Measurements from ENCODE around the gene FRMD1.

DNA sequence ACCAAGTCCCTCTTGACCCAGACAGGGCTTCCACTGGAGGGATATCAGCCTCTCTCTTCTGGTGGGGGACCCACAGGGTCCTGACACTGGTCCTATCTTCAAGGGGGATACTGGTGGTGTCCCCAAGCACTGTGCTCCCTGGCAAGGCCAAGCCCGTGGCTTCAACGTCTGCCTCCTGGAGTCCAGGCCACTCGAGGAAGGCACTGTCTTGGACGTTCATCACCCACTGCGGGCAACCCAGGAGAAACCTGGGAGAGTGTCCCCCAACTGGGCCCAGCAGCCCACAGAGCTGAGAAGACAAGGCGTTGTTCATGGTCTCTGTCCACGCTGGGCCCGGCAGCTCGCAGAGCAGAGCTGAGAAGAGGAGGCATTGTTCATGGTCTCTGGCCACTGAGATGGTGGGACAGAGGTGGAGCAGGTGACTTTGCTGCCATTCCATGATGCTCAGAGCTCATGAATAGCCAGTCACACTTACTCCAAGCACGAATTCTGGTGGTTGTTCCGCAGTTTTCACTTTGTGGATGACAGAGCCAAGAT is 37.5 kb upstream of the FRMD1 start:
- no peak for TF ChIP-seq POLR2A (IDR thresholded peaks at IDR 0.05; ENCODE audit: low read depth, low read length)
- TF ChIP-seq TAF1 (IDR thresholded peaks at IDR 0.05; ENCODE audit: low read depth, low read length): no peak
- TF ChIP-seq POLR2AphosphoS5 (IDR thresholded peaks at IDR 0.05; ENCODE audit: low read depth, low read length): no peak
